NK-92 treated with Interleukin-12 subunit alpha and Interleukin-12 subunit beta, amount 100 ng/mL, for 24 hours (cell line): Measurements from ENCODE around the gene RBFA.
"Not testable (repeated sequence)": the region's sequence is repeated elsewhere in the genome, so short reads cannot be mapped to it uniquely, and the experiment has no call there.

Experiments used
- DNase-seq: peaks from one replicate; lab custom pipeline; 2025; lab: John Stamatoyannopoulos, UW

Gene RBFA

GRCh38 chr18:80034068-80034851 lies at the start of gene RBFA:
RBFA (plus strand) TSS chr18:80034434; CDS start chr18:80034496, 62 bp downstream.
- peak; percentile 99 for DNase-seq

DNA sequence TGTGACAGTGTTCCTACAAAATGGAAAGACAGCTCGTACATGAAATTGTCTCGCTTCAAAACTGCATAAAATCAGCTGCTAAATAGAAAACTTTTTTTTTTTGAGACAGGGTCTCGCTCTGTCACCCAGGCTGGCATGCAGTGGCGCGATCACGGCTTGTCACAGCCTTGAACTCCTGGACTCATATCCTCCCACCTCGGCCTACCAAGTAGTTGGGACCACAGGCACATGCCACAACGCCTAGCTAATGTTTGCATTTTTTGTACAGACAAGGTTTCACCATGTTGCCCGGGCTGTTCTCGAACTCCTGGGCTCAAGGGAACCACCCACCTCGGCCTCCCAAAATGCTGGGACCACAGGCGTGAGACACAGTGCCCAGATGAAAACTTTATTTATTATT lies 49.1 kb upstream of the RBFA start:
- DNase-seq, result no peak

GRCh38 chr18:79986726-79987125 lies 47.5 kb upstream of the RBFA start:
- DNase-seq, result no peak

GRCh38 chr18:79987566-79987965 lies 46.7 kb upstream of the RBFA start:
- no peak for DNase-seq

- peak; percentile 65 for DNase-seq
Observed at GRCh38 chr18:79988071-79988450, 46.2 kb upstream of the RBFA start.

DNA sequence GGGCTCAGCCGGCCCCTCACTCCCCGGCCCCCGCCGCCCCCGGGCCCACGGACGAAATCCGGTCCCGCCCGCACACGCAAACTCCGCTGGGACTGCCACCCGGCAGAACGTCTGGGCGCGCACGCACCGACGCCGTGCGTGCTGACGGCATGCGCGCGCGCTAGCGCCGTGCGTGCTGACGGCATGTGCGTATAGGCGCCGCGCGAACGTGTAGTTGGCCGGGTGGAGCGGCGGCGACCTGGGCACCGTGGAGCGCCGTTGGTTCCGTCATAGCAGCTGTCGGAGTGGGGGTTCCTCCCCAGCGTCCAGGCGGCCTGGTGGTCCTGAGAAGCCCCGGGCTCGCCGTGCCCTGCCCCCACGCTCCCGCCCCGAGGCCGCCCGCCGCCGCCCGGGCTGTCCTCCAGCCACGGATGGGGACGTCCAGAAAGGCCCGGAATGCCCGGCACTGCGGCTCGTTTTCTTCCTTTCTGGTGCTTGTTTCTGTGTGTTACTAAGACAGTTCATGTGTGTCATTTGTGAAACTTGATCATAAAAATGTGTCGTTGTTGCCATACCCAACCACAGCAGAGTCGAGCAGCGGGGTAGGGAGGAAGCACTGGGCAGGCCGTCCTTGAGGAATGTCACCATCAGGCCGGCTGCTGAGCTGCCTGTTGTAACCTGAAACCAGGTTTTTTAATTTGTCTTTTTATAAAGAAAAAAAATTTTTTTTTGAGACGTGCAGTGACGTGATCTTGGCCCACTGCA lies 45.6 kb upstream of the RBFA start, which contains the start of gene TXNL4A:
TSS of gene TXNL4A (minus strand) at position 113 of the 744 bp plus-strand sequence. CDS start 171 bp downstream, outside the sequence.
- peak; percentile 74 for DNase-seq

DNA sequence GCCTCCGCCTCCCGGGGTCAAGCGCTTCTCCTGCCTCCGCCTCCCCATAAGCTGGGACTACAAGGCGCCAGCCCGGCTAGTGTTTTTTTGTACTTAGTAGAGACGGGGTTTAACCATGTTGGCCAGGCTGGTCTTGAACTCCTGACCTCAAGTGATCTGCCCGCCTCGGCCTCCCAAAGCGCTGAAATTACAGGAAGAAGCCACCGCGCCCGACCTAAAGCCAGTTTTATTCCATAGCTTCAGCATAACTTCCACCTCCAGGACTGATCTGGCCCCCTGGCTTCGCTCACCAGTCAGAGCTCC lies 45.1 kb upstream of the RBFA start:
- DNase-seq, result no peak

- no peak for DNase-seq
Observed at GRCh38 chr18:79991494-79991893, 42.7 kb upstream of the RBFA start.

DNA sequence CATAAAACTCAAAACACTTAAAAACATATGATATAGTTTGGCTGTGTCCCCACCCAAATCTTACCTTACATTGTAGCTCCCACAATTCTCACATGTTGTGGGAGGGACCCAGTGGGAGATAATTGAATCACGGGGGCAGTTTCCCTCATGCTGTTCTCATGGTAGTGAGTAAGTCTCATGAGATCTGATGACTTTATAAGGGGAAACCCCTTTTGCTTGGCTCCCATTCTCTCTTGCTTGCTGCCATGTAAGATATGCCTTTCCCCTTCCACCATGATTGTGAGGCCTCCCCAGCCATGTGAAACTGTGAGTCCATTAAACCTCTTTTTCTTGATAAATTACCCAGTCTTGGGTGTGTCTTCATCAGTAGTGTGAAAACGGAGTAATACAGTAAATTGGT lies 34.5 kb upstream of the RBFA start:
- DNase-seq, result not testable (repeated sequence)

- DNase-seq, result no peak
Observed at GRCh38 chr18:80000877-80001276, 33.4 kb upstream of the RBFA start.

- DNase-seq, result no peak
Observed at GRCh38 chr18:80002468-80002867, 31.8 kb upstream of the RBFA start.

DNA sequence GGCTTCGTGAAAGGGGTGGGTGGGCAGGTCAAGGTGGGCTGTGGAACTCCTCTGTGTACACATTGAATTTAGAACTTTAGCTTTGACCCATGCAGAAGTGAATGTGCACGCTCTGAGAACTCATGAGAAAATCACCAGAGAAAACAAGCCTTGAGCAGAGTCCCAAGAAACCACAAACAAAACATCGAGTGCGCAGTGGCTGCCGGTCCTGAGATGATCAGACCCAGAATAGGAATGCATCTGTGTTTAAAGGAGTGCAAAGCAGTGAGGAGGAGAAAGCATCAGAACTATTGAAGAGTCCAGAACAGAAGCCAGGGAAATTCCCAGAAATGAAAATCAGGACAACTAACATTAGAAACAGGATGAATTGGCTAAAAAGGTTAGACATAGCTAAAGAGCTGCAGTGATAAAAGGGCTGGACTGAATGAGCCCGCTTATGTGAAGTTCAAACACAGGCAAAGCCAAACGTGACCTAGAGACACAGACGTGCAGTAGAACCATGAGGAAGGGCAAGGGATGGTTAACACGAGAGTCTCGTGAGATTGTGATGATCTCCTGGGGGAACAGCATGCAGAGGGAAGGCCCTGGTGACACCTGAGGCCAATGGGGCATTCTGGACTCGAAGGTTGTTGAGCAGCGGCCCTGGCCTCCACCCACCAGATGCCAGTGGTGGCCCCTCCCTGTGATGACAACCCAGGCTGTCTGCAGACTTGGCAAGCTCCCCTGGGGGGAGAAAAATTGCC lies 29.5 kb upstream of the RBFA start:
- DNase-seq, result no peak

DNA sequence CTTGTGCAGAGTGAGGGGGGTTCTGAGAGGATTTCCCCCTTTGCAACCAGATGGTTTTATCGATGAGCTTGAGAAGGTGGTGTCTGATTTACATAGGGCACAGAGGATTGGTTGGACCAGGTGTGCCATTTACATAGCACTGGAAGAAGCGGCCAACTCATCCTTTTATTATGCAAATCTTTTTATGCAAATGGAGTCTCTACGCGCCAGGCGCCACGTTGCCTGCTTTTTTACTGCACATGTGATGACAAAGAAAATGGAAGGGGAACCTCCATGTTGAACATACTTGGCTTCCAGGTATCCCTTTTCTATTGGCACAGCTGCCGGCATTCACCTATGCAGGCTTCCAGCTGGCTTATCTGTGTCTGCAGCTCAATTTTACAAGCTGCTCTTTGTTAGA lies 27.5 kb upstream of the RBFA start:
- DNase-seq, result no peak

- DNase-seq, result no peak
Observed at GRCh38 chr18:80009661-80010550, 24.3 kb upstream of the RBFA start.

DNA sequence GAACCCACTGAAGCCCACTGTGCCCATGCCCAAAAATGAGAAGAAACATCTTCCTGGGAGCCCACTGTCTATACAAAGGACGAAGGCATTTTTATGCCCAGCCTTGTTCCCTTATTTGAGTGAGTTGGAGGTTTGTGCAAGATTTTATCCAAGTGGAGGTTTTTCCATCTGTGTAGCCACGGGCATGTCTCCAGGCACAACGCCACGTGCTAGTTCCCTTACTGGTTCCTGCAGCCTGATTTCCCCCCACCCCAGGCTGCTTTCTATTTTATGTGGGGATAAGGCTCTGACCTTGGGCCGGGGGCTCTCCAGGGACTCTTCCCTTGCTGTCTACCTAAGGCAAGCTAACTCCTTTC lies 23.7 kb upstream of the RBFA start:
- no peak for DNase-seq

- not testable (repeated sequence) for DNase-seq
Observed at GRCh38 chr18:80011496-80012137, 22.6 kb upstream of the RBFA start.

GRCh38 chr18:80012714-80013113 lies 21.5 kb upstream of the RBFA start:
- DNase-seq, result no peak

GRCh38 chr18:80022613-80023012 lies 11.6 kb upstream of the RBFA start:
- DNase-seq, result no peak

DNA sequence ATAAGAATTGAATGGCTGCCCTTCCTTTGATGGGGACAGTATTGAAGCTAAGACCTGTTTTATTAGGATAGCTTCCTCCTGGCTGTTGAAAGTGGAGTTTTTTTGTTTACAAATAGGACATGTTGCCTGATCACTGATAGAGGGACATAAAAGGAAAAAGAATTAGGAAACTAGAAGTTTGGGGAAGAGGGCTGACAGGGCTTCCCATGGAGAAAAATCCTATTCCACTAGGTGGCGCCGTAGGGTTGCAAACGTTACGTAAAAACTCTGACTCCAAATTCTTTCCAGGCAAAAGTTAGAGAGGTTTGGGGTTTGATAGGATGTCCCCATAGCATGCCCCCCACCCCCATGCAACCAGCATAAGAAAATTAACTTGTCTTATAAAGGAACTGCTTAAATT lies 11.1 kb upstream of the RBFA start:
- no peak for DNase-seq

- no peak for DNase-seq
Observed at GRCh38 chr18:80026363-80026762, 7.9 kb upstream of the RBFA start.

- DNase-seq, result not testable (repeated sequence)
Observed at GRCh38 chr18:80027719-80028118, 6.5 kb upstream of the RBFA start.
